ENCODE data around the gene MIEF1.

Gene MIEF1

DNA sequence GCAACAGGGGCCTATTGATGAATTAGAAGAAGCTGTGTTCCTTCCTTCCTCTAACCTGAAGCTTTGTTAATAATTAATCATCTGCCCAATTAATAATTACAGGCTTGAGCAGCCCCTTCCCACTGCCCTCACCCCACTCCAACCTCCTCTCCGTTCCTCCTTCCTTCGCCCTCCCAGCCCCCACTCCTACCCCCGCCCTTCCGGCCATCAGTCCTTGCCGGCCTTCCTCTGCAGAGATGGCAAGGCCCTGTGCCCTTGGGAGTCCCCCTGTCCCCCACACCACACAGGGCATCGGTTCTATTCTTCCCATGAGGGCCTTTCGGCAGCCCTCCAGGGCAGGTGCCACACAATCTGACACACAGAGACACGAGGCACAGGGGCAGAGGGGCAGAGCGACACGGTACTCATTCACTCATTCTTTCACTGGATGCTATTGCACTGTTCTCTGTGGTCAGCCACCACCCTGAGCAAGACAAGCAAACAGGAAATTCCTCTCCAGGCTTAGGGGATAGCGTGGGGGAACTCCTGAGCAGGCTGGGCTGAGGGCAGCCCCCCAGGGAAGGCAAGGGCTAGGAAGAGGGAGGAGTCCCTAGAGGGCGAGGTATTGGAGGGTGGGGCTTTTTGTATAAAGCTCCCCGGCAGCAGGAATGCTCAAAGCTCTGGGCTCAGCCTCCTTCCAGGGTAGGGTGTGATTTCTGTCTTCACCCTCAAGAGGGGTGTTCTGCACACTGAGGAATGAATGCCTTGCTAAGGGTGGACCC is 30.5 kb upstream of the MIEF1 start:
- no peak for DNase-seq

DNA sequence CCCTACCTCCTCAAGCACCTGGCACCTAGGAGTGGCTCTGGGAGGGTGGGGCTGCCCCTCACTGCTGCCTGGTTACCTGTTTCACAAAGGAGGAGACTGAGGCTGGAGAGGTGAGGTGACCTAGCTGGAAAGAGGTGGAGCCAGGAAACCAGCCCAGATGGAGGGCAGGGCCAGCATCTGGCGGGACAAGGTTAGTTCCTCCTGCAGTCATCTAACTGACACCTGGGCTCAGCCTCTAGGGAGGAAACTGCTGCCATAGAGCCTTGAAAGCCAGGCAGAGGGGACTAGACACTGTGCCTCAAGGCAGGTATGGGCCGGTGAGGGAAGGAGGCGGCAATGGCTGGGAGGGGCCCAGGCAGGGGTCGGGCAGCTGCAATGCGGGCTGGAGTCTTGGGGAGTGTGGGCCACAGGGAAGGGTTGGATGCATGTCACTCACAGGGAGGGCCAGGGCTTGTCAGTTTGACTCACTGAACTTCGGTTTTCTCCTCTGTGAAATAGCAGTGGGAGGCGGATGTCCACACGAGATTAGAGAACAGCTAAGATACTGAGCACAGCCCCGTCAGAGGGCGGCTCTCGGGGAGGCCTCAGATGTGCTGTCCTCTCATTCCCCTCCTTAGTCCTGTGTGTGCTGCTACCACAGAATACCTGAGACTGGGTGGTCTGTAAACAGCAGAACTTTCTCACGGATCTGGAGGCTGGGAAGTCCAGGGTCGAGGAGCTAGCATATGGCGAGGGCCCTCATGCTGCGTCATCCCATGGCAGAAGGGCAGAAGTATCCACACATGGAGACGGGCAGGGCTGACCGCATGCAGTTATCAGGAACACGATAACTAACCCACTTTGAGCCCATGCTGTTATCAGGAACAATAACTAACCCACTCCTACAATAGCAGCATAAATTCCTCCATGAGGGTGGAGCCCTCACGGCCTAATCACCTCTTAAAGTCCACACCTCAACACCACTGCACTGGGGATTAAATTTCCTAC is 29.2 kb upstream of the MIEF1 start:
- no peak for DNase-seq

DNA sequence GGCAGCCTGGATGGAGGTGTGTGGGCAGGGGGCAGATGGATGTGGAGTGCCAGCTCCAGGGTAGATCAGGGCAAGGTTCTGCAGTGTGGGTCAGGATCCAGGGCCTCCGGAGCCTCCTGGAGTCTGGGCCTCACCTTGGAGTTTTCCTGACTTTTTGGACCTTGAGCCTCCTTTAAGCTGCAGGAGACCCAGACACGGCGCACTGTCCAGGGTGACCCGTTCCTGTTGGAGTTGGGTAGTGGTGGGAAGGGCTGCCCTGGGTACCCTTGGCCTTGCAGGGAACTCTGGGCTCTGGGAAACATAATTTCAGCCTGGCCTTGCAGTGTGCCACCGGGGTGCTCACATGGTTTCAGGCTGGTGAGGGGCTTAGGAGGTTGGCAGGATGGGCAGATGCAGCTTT is 28.2 kb upstream of the MIEF1 start:
- DNase-seq = no peak

DNA sequence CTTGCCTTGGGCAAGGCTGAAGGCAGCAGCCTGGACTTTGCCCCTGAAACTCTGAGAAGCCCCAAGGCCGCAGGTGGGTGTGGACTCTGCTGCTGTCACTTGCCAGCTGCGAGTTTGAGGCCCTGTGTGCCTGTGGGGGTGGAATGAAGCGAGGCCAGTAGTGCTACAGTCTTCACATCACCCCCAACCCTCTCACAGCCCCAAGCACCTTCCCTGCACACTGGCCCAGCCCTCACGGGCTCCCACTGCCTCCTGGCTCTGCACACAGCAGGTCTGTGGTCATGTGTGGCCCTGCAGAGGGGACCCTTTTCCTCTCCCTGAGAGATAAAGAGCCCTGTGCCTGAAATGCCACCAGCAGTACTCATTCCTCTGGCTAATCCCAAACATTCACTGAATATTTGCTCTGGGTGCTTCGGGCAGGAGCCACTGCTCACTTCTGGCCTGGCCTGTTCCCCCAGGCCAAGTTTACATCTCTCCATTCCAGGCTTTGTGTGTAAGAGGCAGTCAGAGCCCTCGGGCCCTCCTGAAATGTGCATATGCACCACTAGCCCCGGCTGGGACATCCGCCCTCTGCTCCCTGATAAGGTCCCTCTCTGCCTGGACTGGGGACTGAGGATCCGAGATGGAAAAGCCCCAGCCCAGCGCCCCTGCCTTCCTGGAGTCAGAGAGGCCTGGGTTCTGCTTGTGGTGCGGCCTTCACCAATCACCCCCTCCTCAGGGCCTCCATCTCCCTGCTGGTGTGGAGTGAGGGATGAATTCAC is 27.6 kb upstream of the MIEF1 start:
- no peak for DNase-seq

DNA sequence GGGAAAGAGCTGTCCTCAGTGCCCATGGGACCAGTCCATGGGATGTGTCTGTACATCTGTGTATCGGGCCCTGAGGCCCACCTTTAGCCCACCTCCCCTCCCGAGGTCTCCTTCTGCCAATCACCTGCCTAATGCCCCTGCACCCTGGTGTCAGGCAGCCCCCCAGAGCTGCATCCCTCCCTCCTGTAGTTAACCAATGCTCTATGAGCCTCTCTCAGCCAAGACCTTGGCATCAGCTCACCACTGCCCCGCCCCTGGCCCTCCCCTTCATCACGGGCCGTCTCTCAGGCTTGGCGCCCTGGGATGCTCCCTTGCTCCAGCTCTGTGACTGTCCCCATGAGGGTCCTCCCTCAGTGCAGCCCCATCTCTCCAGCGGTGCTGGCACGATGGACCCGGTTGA is 26.8 kb upstream of the MIEF1 start:
- no peak for DNase-seq

DNA sequence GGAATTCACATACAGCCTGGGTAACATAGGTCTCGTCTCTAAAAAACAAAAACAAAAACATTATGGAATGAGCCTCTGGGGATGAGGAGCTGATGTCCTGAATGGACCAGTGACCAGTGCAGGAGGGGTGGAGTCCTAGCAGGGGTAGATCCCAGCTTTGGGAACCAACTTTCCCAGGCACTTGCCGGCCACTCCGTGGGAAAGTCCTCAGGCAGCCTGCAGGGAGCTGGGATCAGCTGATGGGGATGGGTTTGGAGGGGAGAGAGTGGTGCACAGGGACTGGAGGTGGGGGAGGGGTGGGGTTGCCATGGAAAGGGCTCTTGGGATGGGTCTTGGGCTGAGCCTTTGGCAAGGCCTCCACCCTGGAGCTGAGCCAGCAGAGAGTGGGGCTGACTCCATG is 26.2 kb upstream of the MIEF1 start:
- no peak for DNase-seq

DNA sequence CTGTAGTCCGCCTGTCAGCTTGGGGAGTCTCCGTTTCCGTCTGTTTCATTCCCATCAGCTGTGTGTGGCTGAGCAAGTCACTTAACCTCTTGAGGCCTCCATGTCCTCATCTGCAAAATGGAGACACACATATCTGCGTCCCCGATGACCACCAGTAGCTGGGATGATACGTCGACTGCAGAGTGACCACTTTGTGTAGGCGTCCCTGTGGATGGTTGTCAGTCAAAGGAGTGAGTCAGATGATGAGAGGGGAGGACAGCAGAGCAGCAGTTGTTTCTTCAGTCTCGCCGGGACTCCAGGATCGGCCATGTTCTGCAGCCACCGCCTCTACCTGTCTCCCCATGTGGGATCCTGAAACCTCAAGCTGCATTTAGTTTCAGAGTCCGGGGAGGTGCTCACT is 25.4 kb upstream of the MIEF1 start:
- DNase-seq = no peak

DNA sequence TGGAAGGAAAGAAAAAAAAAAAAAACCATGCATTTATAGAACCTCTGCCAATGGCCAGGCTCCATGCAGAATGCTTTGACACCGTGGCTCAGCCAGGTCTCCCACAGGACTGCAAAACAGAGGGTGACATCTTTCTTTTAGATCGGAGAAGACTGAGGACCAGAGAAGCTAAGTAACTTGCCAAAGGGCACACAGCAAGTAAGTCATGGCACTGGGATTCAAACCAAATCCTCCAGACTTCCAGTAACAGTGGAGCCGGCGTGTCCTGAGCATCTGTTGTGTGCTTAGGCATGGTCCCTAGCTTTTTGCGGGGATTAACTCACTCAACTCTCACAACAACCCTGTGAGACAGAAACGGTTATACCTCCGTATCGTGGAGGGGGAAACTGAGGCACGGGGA is 24.5 kb upstream of the MIEF1 start:
- DNase-seq = no peak

DNA sequence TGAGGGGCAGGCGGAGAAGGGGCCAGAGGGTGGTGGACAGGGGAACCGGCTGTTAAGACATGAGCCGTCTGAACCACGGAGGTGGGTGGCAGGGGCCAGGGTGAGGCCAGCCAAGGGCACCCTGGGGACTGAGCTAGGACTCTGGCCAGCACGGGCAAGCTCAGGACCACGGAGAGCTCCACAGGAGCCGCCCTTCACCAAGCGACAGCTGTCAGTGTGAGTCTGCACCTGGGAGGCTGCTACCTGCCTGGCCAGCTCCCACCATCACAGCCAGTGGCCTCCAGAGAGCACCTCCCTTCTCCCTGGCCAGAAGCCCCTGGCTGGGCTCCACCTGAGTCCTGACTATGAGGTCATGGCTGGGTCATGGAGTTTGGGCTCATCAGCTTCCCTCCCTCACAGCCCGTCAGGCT is 23.6 kb upstream of the MIEF1 start:
- no peak for DNase-seq

DNA sequence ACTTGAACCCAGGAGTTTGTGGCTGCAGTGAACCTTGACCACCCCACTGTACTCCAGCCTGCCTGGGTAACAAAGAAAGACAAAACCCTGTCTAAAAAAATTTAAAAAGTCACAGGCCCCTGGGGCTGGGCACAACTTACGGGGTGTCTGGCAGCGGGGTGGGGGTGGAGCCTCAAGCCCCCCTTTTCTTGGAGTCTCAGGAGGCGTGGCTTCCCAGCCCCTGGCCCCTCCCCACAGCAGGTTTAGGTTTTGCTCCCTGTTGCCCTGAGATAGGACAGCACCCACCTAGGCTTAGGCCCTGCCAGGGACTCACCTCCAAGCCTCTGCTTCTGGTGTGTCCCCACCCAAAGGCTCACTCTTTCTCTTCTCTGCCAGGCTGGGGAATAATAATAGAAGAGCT is 22.8 kb upstream of the MIEF1 start:
- DNase-seq = no peak

DNA sequence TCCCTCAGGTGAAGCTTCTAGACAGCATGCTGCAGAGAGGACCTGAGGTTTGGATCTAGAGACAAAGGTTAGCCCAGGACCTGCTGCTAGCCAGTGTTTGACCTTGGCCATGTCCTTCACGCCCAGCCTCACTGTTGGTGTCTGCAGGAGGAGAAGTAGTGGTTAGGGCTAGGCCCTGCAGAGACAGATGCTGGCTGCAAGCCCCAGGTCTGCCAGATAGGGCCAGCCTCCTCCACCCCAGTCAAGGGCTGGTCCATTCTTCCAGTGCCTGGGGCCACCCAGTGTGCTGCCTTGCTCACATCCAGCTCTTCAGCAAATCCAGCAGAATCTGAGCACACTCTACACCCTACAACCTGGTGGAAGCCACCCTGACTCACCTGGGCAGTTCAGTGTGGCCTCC is 21.5 kb upstream of the MIEF1 start:
- DNase-seq = no peak

DNA sequence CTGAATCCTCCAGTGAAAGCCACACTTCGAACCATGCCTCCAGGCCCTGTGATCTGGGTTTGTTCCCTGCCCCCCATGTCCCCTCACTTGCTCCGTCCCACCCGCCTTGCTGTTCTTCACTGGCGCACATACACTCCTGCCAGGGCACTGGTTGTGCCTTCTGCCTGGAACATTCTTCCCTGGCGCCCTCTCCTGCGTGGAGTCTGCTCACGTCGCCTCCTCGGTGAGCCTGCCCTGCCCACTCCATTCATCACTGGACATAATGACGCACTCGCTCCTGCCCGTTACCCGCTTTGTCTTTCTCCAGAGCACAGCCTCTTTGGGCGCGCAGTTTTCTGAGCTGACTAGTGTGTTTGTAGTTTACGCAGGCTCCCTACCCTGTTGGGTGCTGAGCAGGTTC is 21.0 kb upstream of the MIEF1 start:
- DNase-seq = no peak

DNA sequence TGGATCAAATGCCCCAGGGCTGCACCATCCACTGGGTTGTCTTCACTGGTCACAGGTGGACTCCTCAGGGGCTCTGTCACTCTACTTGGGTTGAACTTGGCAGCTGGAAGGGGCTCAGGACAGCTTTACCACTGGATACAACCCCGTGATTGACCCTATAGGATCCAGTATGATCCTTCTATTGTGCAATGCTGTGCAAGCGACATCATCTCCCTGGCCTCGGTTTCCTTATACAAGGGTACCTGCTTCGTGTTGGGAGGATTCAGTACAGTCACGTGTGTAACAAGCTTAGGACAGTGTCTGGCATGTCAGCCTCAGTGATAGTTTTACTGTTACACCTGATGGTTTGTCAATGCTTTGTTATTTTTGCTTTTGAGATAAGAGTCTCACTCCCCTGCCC is 20.5 kb upstream of the MIEF1 start:
- DNase-seq = no peak

DNA sequence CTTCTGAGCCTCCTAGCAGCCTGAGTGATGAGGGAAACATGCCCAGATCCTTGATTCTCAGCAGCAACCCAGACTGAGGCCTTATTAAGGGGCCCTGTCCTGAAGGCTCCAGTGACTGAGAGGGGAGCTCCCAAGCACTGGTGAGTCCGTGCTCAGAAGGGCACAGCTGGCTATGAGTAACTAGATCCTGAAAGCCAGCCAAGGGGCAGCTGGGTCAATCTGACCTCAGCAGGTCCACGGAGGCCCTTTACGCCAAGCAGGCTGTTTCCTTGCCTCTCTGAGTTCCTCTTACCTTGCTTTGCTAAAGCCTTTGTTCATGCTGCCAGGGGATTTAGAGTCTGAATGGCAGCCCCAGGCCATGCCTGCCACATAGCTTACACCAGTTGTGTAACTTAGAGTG is 19.3 kb upstream of the MIEF1 start:
- DNase-seq = no peak

DNA sequence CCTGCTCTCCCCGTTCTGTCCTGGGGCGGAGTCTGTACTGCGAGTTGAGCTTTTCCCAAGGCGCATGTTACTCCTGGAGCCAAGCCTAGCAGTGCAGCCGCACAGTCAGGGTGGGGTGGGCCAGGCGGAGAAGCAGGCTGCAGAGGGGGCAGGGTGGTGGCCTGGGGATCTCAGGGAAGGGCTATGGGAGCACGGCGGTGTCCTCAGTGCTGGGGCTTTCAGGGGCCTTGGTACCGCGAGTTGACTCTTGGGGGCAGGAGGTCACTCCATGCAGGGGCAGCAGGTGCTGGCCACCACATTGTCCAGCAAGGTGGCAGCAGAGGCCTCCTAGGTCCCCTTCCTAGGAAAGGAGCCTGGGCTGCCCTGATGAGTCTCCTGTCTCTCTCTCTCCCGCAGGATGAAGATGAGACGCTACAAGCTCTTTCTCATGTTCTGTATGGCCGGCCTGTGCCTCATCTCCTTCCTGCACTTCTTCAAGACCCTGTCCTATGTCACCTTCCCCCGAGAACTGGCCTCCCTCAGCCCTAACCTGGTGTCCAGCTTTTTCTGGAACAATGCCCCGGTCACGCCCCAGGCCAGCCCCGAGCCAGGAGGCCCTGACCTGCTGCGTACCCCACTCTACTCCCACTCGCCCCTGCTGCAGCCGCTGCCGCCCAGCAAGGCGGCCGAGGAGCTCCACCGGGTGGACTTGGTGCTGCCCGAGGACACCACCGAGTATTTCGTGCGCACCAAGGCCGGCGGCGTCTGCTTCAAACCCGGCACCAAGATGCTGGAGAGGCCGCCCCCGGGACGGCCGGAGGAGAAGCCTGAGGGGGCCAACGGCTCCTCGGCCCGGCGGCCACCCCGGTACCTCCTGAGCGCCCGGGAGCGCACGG is 14.9 kb upstream of the MIEF1 start:
- DNase-seq = no peak

DNA sequence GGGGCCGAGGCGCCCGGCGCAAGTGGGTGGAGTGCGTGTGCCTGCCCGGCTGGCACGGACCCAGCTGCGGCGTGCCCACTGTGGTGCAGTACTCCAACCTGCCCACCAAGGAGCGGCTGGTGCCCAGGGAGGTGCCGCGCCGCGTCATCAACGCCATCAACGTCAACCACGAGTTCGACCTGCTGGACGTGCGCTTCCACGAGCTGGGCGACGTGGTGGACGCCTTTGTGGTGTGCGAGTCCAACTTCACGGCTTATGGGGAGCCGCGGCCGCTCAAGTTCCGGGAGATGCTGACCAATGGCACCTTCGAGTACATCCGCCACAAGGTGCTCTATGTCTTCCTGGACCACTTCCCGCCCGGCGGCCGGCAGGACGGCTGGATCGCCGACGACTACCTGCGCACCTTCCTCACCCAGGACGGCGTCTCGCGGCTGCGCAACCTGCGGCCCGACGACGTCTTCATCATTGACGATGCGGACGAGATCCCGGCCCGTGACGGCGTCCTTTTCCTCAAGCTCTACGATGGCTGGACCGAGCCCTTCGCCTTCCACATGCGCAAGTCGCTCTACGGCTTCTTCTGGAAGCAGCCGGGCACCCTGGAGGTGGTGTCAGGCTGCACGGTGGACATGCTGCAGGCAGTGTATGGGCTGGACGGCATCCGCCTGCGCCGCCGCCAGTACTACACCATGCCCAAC is 14.1 kb upstream of the MIEF1 start:
- DNase-seq = no peak

DNA sequence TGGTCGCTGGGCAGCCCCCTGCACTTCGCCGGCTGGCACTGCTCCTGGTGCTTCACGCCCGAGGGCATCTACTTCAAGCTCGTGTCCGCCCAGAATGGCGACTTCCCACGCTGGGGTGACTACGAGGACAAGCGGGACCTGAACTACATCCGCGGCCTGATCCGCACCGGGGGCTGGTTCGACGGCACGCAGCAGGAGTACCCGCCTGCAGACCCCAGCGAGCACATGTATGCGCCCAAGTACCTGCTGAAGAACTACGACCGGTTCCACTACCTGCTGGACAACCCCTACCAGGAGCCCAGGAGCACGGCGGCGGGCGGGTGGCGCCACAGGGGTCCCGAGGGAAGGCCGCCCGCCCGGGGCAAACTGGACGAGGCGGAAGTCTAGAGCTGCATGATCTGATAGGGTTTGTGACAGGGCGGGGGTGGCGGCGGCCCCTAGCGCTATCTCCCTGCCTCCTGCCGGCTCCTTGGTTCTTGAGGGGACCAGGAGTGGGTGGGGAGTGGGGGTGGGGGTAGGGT is 13.5 kb upstream of the MIEF1 start:
- DNase-seq = no peak

DNA sequence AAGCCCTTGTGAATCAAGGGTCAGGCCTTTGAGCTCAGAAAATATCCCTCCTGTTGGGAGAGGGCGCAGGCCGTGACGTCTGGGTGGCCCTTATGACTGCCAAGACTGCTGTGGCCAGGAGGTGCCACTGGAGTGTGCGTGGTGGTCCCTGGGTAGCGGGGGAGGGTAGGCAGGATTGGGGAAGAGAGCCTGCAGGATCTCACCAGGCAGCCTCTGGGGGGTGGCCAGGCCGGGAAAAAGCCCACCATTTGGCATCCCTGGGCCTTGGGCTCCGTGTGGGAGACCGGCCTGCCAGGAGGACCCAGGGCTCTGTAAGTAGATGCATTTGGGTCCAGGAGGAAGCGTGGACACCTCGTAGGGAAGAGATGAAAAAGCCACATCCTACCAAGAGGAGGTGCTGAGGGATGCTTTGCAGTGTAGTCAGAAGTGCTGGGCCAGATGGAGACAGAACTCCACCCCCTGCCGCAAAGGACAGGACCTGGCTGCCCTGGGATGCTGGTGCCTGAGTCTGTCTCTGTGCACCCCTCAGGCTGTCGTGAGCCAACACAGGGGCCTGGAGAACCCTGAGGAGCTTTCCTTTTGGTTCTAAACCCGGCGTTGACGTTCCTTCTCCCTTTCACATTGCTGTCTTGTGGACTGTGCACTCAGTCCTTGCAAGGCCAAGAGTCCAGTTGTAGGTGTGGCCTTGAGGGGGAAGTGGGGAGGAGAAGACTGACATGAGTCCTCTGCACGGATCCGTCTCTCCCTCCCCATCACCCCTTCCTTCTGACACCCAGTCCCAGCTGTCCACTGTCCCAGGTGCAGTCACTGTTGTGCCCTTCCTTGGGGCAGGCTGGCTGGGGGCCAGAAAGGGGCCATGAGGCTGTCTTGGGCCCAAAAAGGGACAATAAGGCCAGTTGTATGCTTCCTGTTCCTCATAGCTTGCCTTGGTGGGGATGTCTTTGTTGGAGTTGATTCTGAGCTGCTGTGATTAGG is 12.7 kb upstream of the MIEF1 start:
- no peak for DNase-seq

DNA sequence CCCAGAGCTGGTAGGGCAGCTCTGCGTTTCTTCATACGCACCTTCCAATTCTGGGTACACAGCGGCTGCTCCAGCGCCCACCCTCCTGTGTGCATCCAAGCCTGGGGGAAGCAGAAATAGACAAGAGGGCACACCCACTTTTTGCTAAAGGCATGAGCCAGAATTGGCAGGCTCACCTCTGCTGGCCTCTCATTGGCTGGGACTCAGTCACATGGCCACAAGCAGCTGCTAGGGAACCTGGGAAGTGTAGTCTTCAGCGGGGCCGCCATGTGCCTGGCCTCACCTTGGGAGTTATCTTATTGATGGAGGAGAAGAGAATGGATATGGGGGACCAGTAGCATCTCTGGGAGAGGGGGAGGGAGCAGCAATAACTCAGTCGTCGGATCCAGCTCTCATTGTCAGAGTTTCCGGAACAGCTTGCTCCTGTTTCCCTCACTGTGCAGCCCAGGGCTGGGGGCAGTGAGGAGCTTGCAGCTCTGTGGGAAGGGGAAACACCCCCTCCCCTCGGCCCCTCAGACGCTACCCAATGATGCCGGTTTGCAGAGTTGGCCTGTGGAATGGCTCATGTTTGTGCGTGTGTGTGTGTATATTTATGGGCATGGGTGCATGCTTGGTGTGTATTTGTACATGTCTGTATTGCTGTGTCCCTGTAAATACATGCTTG is 11.8 kb upstream of the MIEF1 start:
- DNase-seq = peak; percentile 84

Data from activated naive CD4-positive, alpha-beta T cell treated with anti-CD3 and anti-CD28 coated beads, Interleukin-2, amount 50 U/mL, for 16 hours (primary cell).